GM12872 (cell line): ENCODE results near the gene EIF5AL1.

Experiments used
- TF ChIP-seq, protein P1 (sequence below): IDR thresholded peaks from 3 replicates; pipeline ENCODE4 v1.5.1; 2011; ENCODE audit warnings: low read depth, mild to moderate bottlenecking, low read length, moderate library complexity; ENCODE audit not compliant: insufficient read depth

EIF5AL1 gene

DNA sequence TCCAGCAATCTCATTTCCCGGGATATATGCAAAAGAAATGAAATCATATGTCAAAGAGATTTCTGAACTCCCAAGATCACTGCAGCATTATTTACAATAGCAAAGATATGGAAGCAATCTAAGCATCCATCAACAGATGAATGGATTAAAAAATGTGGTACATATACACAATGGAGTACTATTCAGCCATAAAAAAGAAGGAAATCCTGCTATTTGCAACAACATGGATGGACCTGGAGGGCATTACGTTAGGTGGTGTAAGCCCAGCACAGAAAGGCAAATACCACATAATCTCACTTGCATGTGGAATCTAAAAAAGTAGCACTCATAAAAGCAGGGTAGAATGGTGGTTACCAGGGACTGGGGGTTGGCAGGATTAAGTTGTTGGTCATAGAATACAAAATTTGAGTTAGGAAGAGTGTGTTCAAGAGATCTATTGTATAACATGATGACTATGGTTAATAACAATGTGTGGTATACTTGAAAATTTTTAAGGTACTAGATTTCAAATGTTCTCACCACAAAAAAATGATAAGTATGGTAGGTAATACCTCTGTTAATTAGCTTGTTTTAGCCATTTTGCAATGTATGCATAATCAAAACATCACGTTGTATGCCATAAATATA is 32.9 kb upstream of the EIF5AL1 start:
- TF ChIP-seq, protein P1, sequence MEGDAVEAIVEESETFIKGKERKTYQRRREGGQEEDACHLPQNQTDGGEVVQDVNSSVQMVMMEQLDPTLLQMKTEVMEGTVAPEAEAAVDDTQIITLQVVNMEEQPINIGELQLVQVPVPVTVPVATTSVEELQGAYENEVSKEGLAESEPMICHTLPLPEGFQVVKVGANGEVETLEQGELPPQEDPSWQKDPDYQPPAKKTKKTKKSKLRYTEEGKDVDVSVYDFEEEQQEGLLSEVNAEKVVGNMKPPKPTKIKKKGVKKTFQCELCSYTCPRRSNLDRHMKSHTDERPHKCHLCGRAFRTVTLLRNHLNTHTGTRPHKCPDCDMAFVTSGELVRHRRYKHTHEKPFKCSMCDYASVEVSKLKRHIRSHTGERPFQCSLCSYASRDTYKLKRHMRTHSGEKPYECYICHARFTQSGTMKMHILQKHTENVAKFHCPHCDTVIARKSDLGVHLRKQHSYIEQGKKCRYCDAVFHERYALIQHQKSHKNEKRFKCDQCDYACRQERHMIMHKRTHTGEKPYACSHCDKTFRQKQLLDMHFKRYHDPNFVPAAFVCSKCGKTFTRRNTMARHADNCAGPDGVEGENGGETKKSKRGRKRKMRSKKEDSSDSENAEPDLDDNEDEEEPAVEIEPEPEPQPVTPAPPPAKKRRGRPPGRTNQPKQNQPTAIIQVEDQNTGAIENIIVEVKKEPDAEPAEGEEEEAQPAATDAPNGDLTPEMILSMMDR = no peak

GRCh38 chr10:79482304-79482703 is 30.0 kb upstream of the EIF5AL1 start:
- TF ChIP-seq, protein P1 = no peak

DNA sequence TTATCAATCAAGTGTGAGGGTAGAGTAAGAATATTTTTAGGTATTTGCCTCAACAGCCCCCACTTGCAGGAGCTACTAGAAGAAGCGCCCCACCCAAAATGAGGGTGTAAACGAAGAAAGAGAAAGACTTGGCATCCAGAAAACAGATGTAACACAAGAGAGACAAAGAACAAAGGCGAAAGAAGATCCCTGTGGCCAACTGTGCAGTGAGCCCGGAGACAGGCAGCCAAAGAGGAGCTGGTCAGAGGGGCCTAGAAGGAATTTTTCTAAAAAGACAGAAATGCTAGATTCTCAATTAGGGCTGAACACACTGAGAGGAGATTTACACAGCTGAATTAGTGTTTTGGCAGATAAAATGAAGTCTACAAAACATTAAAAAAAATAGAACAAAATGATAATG is 29.6 kb upstream of the EIF5AL1 start:
- TF ChIP-seq, protein P1 = no peak

GRCh38 chr10:79483299-79483698 is 29.0 kb upstream of the EIF5AL1 start:
- TF ChIP-seq, protein P1 = no peak

DNA sequence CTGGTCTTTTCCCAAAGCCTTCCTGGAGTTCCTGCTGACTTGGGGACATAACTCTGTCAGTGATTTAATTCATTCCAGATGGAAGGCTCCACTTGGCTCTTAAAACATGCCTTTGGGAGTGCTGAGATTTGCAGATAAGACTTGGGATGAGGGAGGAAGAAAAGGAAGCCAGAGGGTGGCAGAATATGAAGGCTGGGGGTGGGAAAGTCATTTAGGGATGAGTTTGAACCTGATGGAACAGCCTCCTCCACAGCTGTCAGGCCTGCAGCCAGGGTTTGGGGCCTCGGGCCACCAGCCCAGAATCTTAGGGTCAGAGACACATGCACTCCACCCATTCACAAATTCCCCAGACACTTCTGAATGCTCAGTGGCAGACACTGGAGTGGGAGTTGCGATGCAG is 28.4 kb upstream of the EIF5AL1 start:
- TF ChIP-seq, protein P1 = no peak

DNA sequence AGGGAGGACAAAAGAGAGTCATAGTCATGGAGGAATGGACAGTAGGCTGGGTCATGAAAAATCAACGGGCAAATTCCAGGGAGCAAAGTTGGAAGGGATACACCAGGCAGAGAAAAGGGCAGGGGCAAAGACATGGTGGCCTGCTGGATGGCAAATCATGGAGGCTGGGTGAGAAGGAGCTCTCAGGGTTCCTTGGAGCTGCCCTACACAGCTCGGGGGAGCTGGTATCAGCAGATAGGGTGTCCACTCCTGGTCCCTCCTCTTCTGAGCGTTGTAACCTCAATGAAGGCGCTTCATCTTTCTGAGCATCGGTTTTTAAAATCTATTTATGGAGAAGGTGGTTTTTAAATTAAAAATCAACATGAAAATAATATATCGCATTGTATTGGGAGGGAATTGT is 27.9 kb upstream of the EIF5AL1 start:
- TF ChIP-seq, protein P1 = no peak

DNA sequence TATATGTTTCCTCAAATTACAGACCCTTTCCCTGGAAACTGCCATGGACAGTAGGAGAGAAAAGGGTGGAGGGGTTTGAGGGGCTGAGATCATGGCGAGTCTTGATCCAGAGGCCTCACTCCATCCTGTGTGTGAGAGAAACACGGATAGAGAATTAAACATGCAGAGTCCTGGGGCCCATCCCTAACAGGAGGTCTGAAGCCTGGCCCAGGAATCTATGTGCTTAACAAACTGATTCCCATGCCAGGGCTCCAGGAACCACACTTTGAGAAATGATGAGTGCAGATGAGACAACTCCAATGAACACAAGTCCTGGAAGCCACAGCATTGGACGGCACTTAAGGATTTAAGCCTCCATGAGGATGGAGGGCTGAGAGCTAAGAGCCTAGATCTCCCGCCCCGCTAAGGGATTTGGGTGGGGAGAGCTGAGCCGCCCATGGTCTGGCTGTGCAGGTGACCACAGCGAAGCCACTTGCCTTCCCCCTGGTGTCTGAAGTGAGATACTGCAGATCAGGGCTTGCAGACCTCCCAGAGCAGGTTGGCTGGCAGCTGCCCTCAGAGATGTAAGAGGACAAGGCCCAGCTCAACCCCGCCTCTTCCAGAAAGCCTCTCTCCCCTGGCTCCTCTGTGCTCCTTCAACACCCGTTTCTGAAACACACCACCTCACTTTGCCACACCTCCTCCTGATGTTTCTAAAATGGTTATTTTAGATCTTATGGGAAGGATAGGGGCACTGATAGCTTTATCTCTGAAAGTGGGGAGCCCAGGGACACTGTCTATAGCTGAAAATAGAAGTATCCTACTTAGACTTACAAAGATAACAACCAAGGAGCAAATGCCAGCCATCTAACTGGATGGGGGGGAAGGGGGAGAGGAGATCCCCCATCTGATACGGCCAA is 24.8 kb upstream of the EIF5AL1 start:
- TF ChIP-seq, protein P1 = peak; percentile 94
